Measurements from ENCODE around the gene CKAP5.
"Not testable (repeated sequence)": the region's sequence is repeated elsewhere in the genome, so short reads cannot be mapped to it uniquely, and the experiment has no call there.

CKAP5 gene

DNA sequence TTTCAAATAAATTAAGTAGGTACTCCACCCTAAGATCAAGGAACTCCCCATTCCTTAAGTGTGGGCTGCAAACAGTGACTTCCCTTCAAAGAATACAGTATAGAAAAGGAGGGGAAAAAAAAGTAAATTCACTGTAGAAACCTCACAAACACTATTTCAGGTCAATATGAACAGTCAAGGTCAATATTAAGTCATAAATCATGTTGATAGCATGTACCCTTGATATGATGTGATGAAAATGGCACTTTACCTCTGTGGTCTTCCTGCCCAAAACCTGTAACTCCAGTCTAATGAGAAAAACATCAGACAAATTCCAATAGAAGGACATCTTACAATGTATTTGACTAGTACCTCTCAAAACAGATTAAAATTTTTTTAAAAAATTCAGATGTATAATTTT is 8.2 kb downstream of the CKAP5 start:
- no peak overlapping the region for H3K27ac Mint-ChIP-seq
- no peaks in the 10 kb centered on the region for H3K27me3 Mint-ChIP-seq
- peaks cover 24% of the 10 kb centered on the region for H3K4me1 Mint-ChIP-seq (ENCODE audit: low read depth)
- no peak overlapping the region for H3K4me3 Mint-ChIP-seq
- H3K36me3 Mint-ChIP-seq (ENCODE audit: low read depth): peaks cover 10% of the 10 kb centered on the region
- no peaks in the 10 kb centered on the region for H3K9me3 Mint-ChIP-seq
- intact Hi-C loops (cut with micrococcal nuclease): no loop called here

DNA sequence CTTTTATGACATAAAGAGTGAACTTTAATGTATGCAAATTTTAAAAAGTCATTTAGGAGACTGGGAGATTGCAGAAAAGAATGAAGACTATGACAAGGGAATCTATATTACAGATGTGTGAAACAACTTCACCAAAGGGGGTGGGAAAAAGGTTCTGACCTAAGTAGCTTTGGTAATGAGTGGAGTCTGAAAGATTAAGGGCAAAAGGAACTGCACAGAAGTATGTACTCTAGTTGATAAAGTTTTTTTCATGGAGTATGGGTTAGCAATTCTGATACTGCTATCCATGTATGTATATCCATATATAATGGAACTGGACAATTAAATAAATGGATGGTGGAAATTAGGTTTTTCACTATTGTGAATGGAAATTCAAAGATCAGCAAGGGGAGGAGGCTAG is 9.2 kb downstream of the CKAP5 start:
- peaks cover 22% of the 10 kb centered on the region for H3K4me1 Mint-ChIP-seq (ENCODE audit: low read depth)
- H3K9me3 Mint-ChIP-seq: no peaks in the 10 kb centered on the region
- H3K27me3 Mint-ChIP-seq: no peaks in the 10 kb centered on the region
- peaks cover 10% of the 10 kb centered on the region for H3K36me3 Mint-ChIP-seq (ENCODE audit: low read depth)
- H3K27ac Mint-ChIP-seq: no peak overlapping the region
- intact Hi-C loops (cut with micrococcal nuclease): no loop called here
- H3K4me3 Mint-ChIP-seq: no peak overlapping the region

DNA sequence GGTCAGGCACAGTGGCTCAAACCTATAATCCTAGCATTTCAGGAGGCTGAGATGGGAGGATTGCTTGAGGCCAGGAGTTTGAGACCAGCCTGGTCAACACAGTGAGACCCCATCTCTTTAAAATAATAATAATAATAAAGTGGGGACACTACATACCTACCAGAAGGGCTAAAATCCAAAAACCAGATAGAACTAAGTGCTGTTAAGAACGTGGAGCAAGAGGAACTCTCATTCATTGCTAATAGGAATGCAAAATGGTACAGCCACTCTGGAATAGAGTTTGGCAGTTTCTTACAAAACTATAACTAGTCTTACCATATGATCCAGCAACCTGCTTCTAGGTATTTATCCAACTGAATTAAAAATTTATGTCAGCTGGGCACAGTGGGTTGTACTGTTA is 9.6 kb downstream of the CKAP5 start:
- intact Hi-C loops (cut with micrococcal nuclease): no loop called here
- peaks cover 7% of the 10 kb centered on the region for H3K36me3 Mint-ChIP-seq (ENCODE audit: low read depth)
- H3K4me1 Mint-ChIP-seq (ENCODE audit: low read depth): peaks cover 25% of the 10 kb centered on the region
- no peak overlapping the region for H3K27ac Mint-ChIP-seq
- H3K9me3 Mint-ChIP-seq: no peaks in the 10 kb centered on the region
- H3K27me3 Mint-ChIP-seq: no peaks in the 10 kb centered on the region
- H3K4me3 Mint-ChIP-seq: no peak overlapping the region

DNA sequence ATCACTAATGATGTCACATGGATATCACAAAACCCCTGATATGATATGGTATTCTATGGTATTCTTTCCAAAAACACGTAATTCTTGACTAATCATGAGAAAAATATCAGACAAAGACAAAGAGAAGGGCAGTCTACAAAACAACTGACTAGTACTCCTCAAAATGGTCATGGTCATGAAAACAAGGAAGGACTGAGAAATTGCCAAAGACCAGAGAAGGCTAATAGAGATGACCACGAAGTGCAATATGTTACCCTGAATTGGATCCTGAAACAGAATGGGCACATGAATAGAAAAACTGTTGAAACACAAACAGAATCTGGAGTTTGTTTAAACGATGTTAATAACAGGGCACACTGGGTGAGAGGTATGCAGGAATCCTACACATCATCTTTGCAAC is 10.2 kb downstream of the CKAP5 start:
- intact Hi-C loops (cut with micrococcal nuclease): no loop called here
- no peaks in the 10 kb centered on the region for H3K9me3 Mint-ChIP-seq
- H3K4me3 Mint-ChIP-seq: no peak overlapping the region
- H3K27me3 Mint-ChIP-seq: no peaks in the 10 kb centered on the region
- no peak overlapping the region for H3K27ac Mint-ChIP-seq
- H3K36me3 Mint-ChIP-seq (ENCODE audit: low read depth): peaks cover 2% of the 10 kb centered on the region
- peaks cover 27% of the 10 kb centered on the region for H3K4me1 Mint-ChIP-seq (ENCODE audit: low read depth)

DNA sequence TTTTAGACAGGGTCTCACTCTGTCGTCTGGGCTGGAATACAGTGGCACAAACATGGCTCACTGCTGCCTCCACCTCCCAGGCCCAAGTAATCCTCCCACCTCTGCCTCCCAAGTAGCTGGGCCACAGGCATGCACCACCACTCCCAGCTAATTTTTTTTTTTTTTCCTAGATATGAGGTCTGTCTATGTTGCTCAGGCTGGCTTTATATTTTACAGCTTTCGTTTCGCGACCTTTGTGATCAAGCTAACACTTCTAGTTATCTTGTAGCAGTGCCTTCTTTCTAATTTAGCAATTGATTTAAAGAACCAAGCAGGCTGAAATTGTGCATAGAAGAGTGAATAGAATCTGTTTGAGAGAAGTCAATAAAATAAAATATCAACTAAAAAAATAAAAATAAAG is 11.3 kb downstream of the CKAP5 start:
- H3K4me3 Mint-ChIP-seq: no peak overlapping the region
- H3K36me3 Mint-ChIP-seq (ENCODE audit: low read depth): no peaks in the 10 kb centered on the region
- no peak overlapping the region for H3K27ac Mint-ChIP-seq
- no peaks in the 10 kb centered on the region for H3K9me3 Mint-ChIP-seq
- no peaks in the 10 kb centered on the region for H3K27me3 Mint-ChIP-seq
- intact Hi-C loops (cut with micrococcal nuclease): no loop called here
- peaks cover 27% of the 10 kb centered on the region for H3K4me1 Mint-ChIP-seq (ENCODE audit: low read depth)

DNA sequence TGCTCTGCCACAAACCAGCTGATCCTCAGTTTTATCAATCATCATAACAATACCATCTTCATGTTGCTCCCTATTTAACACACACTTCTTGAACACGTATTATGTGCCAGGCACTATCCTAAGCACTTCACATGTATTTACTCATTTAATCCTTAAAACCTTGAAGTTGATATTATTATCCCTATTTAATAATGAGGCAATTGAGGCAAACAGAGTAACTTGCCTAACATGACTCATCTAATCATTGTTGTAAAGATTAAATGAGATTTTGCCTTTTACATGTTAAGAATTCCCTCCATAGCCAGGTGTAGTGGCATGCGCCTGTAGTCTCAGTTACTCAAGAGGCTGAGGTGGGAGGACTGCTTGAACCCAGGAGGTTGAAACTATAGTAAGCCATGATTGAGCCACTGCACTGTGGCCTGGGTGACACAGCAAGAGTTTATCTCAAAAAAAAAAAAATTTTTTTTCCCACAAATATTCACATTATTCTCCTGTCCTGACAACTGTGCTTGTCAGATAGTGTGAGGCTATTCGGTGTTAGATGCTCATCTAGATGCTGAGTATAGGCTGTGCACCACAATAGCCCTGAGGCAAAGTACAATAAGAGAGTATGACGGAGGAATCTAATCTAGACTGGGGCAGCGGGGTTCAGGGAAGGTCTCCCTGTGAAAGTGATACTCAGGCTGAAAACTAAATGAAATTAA is 13.4 kb downstream of the CKAP5 start:
- Mint-ChIP-seq H3K4me1 (ENCODE audit: low read depth) (peaks cover 20% of the 10 kb centered on the region), H3K4me3 (no peak overlapping the region), H3K36me3 (ENCODE audit: low read depth) (no peaks in the 10 kb centered on the region), H3K9me3 (no peaks in the 10 kb centered on the region), H3K27ac (no peak overlapping the region), H3K27me3 (no peaks in the 10 kb centered on the region)
- intact Hi-C loops (cut with micrococcal nuclease): no loop called here

DNA sequence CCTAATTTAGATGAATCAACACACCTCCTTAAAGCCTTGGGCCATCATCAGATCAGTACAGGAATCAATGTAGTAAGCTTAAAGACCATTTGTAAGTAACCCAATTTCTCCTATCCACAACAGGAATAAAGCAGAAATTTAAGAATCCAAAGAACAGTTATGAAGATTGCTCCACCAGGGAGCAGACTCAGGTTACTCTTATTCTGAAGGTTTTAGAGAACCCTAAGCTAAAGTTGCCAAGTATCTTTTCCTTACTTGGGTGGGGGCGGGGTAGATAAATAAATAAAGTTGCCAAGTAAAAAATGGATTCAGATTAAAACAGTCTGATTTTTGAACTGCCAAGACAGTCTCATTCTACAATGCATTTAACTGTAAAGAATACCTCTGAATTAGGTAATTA is 18.1 kb downstream of the CKAP5 start:
- no peaks in the 10 kb centered on the region for H3K9me3 Mint-ChIP-seq
- no peaks in the 10 kb centered on the region for H3K27me3 Mint-ChIP-seq
- H3K36me3 Mint-ChIP-seq (ENCODE audit: low read depth): no peaks in the 10 kb centered on the region
- H3K4me3 Mint-ChIP-seq: no peak overlapping the region
- intact Hi-C loops (cut with micrococcal nuclease): no loop called here
- H3K27ac Mint-ChIP-seq: no peak overlapping the region
- H3K4me1 Mint-ChIP-seq (ENCODE audit: low read depth): peaks cover 26% of the 10 kb centered on the region

DNA sequence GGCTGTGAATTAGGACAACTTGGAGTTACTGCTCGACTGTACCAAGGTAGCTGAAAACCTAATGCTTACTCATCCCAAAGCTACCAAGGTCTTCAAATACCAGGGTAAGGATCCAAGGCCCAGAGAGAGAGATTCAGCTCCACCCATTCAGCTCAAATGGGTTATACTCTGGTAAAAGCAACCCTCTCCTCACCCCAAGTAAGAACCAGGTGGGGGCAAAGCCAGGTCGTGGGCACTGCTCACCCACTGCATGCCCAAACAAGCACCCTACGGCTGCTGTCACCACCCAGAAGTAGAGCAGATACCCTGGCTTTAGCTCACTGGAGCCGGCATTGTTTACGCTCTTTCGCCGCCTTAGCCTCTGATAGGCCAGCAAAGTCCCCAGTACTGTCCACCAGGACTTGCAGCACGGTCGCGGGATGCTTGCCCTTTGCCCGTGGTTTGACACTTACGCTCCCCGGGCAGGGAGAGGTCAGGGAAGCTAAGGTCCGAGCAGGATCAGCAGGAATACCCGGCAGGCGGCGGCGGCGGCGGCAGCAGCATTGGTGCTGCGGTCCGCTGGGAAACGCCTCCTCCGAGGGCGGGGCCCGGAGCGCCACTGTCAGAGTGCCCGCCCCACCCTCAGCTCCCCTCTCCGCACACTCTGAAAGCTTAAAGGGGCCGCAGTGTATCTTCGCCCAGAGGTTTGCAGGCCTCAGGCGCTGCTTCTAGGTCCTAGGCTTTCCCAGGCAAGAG is 19.6 kb downstream of the CKAP5 start:
- Mint-ChIP-seq H3K4me3 (peak overlapping the region; percentile 86), H3K27me3 (no peaks in the 10 kb centered on the region)

DNA sequence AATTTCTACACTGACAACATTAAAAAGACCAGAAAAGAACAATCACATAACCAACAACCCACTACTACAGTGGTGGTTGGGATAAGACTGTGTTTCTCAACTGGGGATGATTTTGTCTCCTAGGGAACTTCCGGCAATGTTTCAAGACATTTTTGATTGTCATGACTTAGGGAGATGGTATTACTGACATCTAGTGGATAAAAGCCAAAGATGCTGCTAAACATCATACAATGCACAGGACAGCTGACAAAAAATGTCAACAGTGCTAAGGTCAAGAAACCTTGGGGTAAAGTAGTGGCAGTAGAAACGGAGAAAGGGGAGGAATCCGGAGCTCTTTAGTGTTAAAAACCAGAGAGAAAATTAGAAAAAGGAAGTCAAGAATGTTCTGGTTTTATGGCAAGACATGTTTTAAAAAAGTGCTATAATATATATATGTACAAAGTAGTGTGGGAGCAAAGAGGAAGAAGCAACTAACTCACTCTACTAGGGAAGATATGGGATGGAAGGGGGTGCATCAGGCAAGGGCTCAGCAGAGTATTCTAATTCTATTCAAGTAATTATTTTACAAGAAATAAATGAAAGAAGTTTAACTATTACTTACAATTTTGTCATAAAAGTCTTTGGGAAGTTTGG is 37.2 kb downstream of the CKAP5 start:
- Mint-ChIP-seq H3K27me3 (no peaks in the 10 kb centered on the region), H3K4me1 (ENCODE audit: low read depth) (peaks cover 6% of the 10 kb centered on the region), H3K4me3 (no peak overlapping the region), H3K36me3 (ENCODE audit: low read depth) (peaks cover 63% of the 10 kb centered on the region), H3K27ac (peak overlapping the region; percentile 16), H3K9me3 (no peaks in the 10 kb centered on the region)
- intact Hi-C loops (cut with micrococcal nuclease): no loop called here

More for the DNA sequence above, 19.6 kb downstream of the CKAP5 start:
- H3K4me1 Mint-ChIP-seq (ENCODE audit: low read depth): peaks cover 25% of the 10 kb centered on the region
- H3K27ac Mint-ChIP-seq: peak overlapping the region; percentile 66
- intact Hi-C loops (cut with micrococcal nuclease): loop anchor here (1.0 kb wide), 1 partner anchor 20 kb away; the partner anchor contains the start of gene CKAP5
- H3K9me3 Mint-ChIP-seq: no peaks in the 10 kb centered on the region
- H3K36me3 Mint-ChIP-seq (ENCODE audit: low read depth): no peaks in the 10 kb centered on the region

DNA sequence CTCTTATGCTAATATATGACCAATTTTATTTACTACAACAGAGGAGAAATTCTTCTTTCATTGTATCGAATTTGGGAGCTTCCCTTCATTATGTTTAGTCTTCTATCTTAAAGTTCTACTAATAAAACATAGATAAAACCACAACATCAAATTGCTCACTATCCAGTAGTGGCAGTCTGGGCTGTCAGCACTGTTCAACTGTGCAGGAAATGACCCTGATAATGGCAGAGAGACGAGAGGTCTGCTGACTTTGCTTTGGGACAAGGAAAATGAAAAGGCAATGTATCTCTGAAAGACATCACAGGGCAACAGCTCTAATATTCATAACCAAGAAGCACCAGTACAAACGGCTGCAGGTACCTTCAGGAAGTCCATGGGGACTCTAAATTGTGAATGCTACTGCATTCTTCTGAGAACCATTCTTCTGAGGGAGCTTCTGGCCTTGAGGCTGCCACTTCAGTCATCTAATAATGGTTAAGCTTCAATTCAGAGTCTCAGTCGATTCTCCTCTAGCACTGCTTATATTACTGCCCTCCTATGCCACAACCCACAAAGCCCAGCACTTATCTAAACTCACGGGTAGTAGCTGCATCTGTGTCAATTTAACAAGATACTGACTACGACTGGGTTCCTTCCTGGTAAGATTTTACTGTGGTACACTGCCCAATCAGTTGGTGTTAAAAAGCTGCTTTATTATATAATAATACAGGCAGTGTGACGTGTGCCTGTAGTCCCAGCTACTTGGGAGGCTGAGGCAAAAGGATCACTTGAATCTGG is 44.2 kb downstream of the CKAP5 start:
- Mint-ChIP-seq H3K27me3 (no peaks in the 10 kb centered on the region), H3K4me3 (no peak overlapping the region), H3K4me1 (ENCODE audit: low read depth) (no peaks in the 10 kb centered on the region), H3K9me3 (no peaks in the 10 kb centered on the region), H3K36me3 (ENCODE audit: low read depth) (peaks cover 57% of the 10 kb centered on the region), H3K27ac (no peak overlapping the region)
- intact Hi-C loops (cut with micrococcal nuclease): no loop called here

DNA sequence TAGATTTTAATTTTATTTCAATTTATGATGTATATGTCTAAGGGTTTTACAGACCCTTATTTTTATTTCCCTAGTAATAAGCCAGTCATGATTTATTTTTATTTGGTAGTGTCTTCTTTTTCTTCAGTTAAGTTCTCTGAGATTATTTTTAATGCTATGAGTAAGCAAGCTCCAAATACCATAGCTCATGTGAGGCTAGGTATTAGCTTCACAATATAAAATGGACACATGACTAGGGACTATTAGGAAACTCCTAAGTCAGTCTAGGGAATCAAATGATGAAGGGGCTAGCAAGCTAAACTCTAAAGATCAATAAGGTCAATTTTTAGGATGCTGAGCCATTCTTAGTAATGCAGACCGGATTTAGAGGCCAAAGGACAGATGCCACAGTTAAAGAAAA is 45.9 kb downstream of the CKAP5 start:
- intact Hi-C loops (cut with micrococcal nuclease): no loop called here
- Mint-ChIP-seq H3K4me1 (ENCODE audit: low read depth) (no peaks in the 10 kb centered on the region), H3K27ac (no peak overlapping the region), H3K9me3 (no peaks in the 10 kb centered on the region), H3K36me3 (ENCODE audit: low read depth) (peaks cover 57% of the 10 kb centered on the region), H3K4me3 (no peak overlapping the region), H3K27me3 (no peaks in the 10 kb centered on the region)

DNA sequence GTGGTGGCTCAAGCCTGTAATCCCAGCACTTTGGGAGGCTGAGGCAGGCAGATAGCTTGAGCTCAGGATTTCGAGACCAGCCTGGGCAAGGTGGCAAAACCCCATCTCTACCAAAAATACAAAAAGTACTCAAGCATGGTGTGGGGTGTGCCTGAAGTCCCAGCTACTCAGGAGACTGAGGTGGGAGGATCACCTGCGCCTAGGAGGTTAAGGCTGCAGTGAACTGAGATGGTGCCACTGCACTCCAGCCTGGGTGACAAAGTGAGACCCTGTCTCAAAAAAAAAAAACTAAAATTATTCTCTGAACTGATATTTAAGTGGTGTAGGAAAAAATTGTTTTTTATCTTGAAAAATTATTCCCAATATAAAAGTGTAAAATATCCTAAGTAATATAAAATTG is 46.4 kb downstream of the CKAP5 start:
- not testable (repeated sequence) for H3K4me3 Mint-ChIP-seq; H3K27me3 Mint-ChIP-seq; H3K4me1 Mint-ChIP-seq (ENCODE audit: low read depth); H3K27ac Mint-ChIP-seq; H3K9me3 Mint-ChIP-seq
- peaks cover 60% of the 10 kb centered on the region for H3K36me3 Mint-ChIP-seq (ENCODE audit: low read depth)
- intact Hi-C loops (cut with micrococcal nuclease): loop anchor here (10.0 kb wide), 1 partner anchor 935 kb away; no protein-coding TSS in a partner anchor

DNA sequence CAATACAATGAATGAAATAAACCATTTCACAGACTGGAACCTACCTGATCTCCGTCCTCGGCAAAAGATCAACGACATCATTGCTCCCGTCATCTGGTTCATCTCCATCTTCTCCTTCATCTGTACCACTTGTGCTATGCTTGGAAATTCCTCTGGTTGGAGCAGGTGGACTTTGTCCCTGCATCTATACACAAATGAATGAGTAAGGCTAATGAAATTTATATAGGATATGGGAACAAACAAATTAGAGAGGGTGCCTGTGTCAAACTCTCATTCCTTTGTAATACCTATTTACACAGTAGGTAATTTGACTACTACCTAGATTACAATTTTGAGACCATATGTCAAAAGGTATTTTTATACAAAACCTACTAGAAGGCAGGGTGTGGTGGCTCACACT is 67.7 kb downstream of the CKAP5 start:
- H3K9me3 Mint-ChIP-seq: no peaks in the 10 kb centered on the region
- H3K36me3 Mint-ChIP-seq (ENCODE audit: low read depth): peaks cover 86% of the 10 kb centered on the region
- H3K4me1 Mint-ChIP-seq (ENCODE audit: low read depth): no peaks in the 10 kb centered on the region
- H3K27ac Mint-ChIP-seq: no peak overlapping the region
- no peaks in the 10 kb centered on the region for H3K27me3 Mint-ChIP-seq
- no peak overlapping the region for H3K4me3 Mint-ChIP-seq
- intact Hi-C loops (cut with micrococcal nuclease): no loop called here

DNA sequence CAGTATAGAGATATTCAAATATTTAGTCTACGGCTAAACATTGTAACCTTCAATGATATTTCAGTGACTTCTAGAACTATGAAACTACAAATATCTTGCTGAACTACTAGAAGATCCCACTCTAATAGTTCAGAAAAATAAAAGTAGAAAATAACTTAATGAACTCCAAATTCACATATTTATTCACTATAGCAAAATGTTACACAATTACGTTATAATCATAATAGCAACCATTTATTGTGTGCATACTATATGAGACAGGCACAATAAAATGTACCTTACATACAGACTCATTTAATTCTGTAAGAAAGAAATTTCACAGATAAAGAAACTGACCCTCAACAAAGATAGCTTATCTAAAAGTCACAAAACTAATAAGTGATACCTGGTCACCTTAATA is 69.2 kb downstream of the CKAP5 start:
- H3K9me3 Mint-ChIP-seq: no peaks in the 10 kb centered on the region
- peaks cover 91% of the 10 kb centered on the region for H3K36me3 Mint-ChIP-seq (ENCODE audit: low read depth)
- H3K27me3 Mint-ChIP-seq: no peaks in the 10 kb centered on the region
- no peak overlapping the region for H3K27ac Mint-ChIP-seq
- intact Hi-C loops (cut with micrococcal nuclease): no loop called here
- H3K4me3 Mint-ChIP-seq: no peak overlapping the region
- no peaks in the 10 kb centered on the region for H3K4me1 Mint-ChIP-seq (ENCODE audit: low read depth)

Data from dendritic cell treated with granulocyte-macrophage colony-stimulating factor and Interleukin-4, amounts not matched to agents 40 ng/mL and 50 ng/mL, for 4 days (primary cell).